ENCODE measurements around the gene OR52I2. TPM values are rescaled to one million over a fixed set of nuclear protein-coding genes. Genes with fewer than 3 reads are reported as not detected.

OR52I2 gene
- total RNA-seq, 1 experiment from 2014 or later = not detected

GRCh38 chr11:4580124-4580523 lies 1.4 kb upstream of the OR52I2 start:
- H3K27me3 ChIP-seq (replicated peaks; ENCODE audit: insufficient read depth, low read depth, low read length, poor library complexity) = peaks cover 18% of the 10 kb centered on the region
- no peaks in the 10 kb centered on the region for H3K9me3 ChIP-seq (ENCODE audit: low read depth, low read length, poor library complexity, severe bottlenecking)
- TF ChIP-seq EZH2 (IDR thresholded peaks at IDR 0.05; ENCODE audit: borderline replicate concordance, low read depth, low read length, poor library complexity, severe bottlenecking) (no peak), CTCF (conservative IDR thresholded peaks at IDR 0.05; ENCODE audit: low read depth, low read length) (no peak)
- no TSS peak for BruUV-seq (replicated peaks)
- ChIA-PET POLR2A (ENCODE audit: low non-redundant PET) (no interaction called here), CTCF (no interaction called here)
- intact Hi-C loops (cut with micrococcal nuclease; ENCODE audit: unreplicated experiment) = no loop called here
- no peaks in the 10 kb centered on the region for H3K4me1 ChIP-seq (ENCODE audit: insufficient read depth, low read length, poor library complexity, severe bottlenecking)
- H3K27ac ChIP-seq (ENCODE audit: low read depth, low read length, poor library complexity, severe bottlenecking) = no peak overlapping the region
- no peak overlapping the region for H3K4me3 ChIP-seq (ENCODE audit: low read depth, low read length, poor library complexity, severe bottlenecking)
- no peaks in the 10 kb centered on the region for H3K36me3 ChIP-seq (ENCODE audit: insufficient read depth, low read length, poor library complexity, severe bottlenecking)
- no peak for DNase-seq (ENCODE audit: low spot score)

GRCh38 chr11:4589017-4589416 lies 7.5 kb downstream of the OR52I2 start:
- no peak for TF ChIP-seq CTCF (conservative IDR thresholded peaks at IDR 0.05; ENCODE audit: low read depth, low read length)
- no peak for TF ChIP-seq EZH2 (IDR thresholded peaks at IDR 0.05; ENCODE audit: borderline replicate concordance, low read depth, low read length, poor library complexity, severe bottlenecking)
- no peaks in the 10 kb centered on the region for H3K9me3 ChIP-seq (ENCODE audit: low read depth, low read length, poor library complexity, severe bottlenecking)
- no peaks in the 10 kb centered on the region for H3K4me1 ChIP-seq (ENCODE audit: insufficient read depth, low read length, poor library complexity, severe bottlenecking)
- no peaks in the 10 kb centered on the region for H3K27me3 ChIP-seq (replicated peaks; ENCODE audit: insufficient read depth, low read depth, low read length, poor library complexity)
- no TSS peak for BruUV-seq (replicated peaks)
- DNase-seq (ENCODE audit: low spot score) = no peak
- no peak overlapping the region for H3K27ac ChIP-seq (ENCODE audit: low read depth, low read length, poor library complexity, severe bottlenecking)
- POLR2A ChIA-PET (ENCODE audit: low non-redundant PET) = no interaction called here
- intact Hi-C loops (cut with micrococcal nuclease; ENCODE audit: unreplicated experiment) = no loop called here
- H3K4me3 ChIP-seq (ENCODE audit: low read depth, low read length, poor library complexity, severe bottlenecking) = no peak overlapping the region
- CTCF ChIA-PET = no interaction called here
- H3K36me3 ChIP-seq (ENCODE audit: insufficient read depth, low read length, poor library complexity, severe bottlenecking) = no peaks in the 10 kb centered on the region

- TF ChIP-seq CTCF (conservative IDR thresholded peaks at IDR 0.05; ENCODE audit: low read depth, low read length) (no peak), EZH2 (IDR thresholded peaks at IDR 0.05; ENCODE audit: borderline replicate concordance, low read depth, low read length, poor library complexity, severe bottlenecking) (no peak)
- BruUV-seq (replicated peaks) = no TSS peak
- DNase-seq (ENCODE audit: low spot score) = no peak
- ChIA-PET POLR2A (ENCODE audit: low non-redundant PET) (no interaction called here), CTCF (no interaction called here)
- Histone ChIP-seq H3K4me1 (ENCODE audit: insufficient read depth, low read length, poor library complexity, severe bottlenecking) (no peaks in the 10 kb centered on the region), H3K4me3 (ENCODE audit: low read depth, low read length, poor library complexity, severe bottlenecking) (no peak within 1 kb of the TSS), H3K36me3 (ENCODE audit: insufficient read depth, low read length, poor library complexity, severe bottlenecking) (no peaks in the 10 kb centered on the region), H3K27ac (ENCODE audit: low read depth, low read length, poor library complexity, severe bottlenecking) (no peak within 1 kb of the TSS), H3K27me3 (replicated peaks; ENCODE audit: insufficient read depth, low read depth, low read length, poor library complexity) (no peaks in the 10 kb centered on the region), H3K9me3 (ENCODE audit: low read depth, low read length, poor library complexity, severe bottlenecking) (no peaks in the 10 kb centered on the region)
- intact Hi-C loops (cut with micrococcal nuclease; ENCODE audit: unreplicated experiment) = no loop called here
Measured at GRCh38 chr11:4593739-4594138, 12.2 kb downstream of the OR52I2 start, which contains the start of gene OR52I1. OR52I1 (plus strand) TSS chr11:4594039; CDS start chr11:4594039, 0 bp downstream.

Measured in A673 (cell line).